ENCODE data around the gene AHI1.

Gene AHI1

GRCh38 chr6:135525594-135525993, 28.1 kb upstream of the AHI1 start:
- Histone ChIP-seq H3K79me2 (ENCODE audit: insufficient read depth, low read depth) (no peaks in the 10 kb centered on the region), H4K20me1 (ENCODE audit: insufficient read depth) (no peaks in the 10 kb centered on the region), H3K36me3 (ENCODE audit: insufficient read depth) (no peaks in the 10 kb centered on the region), H2AFZ (ENCODE audit: low read depth) (no peak overlapping the region), H3K4me3 (IDR thresholded peaks at IDR 0.05; ENCODE audit: insufficient read depth, low read depth, low read length) (no peak overlapping the region), H3K27me3 (ENCODE audit: insufficient read depth, low read depth) (no peaks in the 10 kb centered on the region), H3K9ac (no peak overlapping the region), H3K4me1 (ENCODE audit: low read depth, poor library complexity, severe bottlenecking) (peaks cover 6% of the 10 kb centered on the region), H3K27ac (no peak overlapping the region), H3K4me2 (no peak overlapping the region)
- TF ChIP-seq, protein P1, sequence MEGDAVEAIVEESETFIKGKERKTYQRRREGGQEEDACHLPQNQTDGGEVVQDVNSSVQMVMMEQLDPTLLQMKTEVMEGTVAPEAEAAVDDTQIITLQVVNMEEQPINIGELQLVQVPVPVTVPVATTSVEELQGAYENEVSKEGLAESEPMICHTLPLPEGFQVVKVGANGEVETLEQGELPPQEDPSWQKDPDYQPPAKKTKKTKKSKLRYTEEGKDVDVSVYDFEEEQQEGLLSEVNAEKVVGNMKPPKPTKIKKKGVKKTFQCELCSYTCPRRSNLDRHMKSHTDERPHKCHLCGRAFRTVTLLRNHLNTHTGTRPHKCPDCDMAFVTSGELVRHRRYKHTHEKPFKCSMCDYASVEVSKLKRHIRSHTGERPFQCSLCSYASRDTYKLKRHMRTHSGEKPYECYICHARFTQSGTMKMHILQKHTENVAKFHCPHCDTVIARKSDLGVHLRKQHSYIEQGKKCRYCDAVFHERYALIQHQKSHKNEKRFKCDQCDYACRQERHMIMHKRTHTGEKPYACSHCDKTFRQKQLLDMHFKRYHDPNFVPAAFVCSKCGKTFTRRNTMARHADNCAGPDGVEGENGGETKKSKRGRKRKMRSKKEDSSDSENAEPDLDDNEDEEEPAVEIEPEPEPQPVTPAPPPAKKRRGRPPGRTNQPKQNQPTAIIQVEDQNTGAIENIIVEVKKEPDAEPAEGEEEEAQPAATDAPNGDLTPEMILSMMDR (conservative IDR thresholded peaks at IDR 0.05; ENCODE audit: low read depth, low read length): no peak

GRCh38 chr6:135522965-135523692, 25.6 kb upstream of the AHI1 start:
- H4K20me1 ChIP-seq (ENCODE audit: insufficient read depth): no peaks in the 10 kb centered on the region
- no peak overlapping the region for H2AFZ ChIP-seq (ENCODE audit: low read depth)
- no peaks in the 10 kb centered on the region for H3K36me3 ChIP-seq (ENCODE audit: insufficient read depth)
- peaks cover 6% of the 10 kb centered on the region for H3K4me1 ChIP-seq (ENCODE audit: low read depth, poor library complexity, severe bottlenecking)
- H3K9ac ChIP-seq: no peak overlapping the region
- no peak overlapping the region for H3K27ac ChIP-seq
- no peaks in the 10 kb centered on the region for H3K79me2 ChIP-seq (ENCODE audit: insufficient read depth, low read depth)
- TF ChIP-seq, protein P1 (conservative IDR thresholded peaks at IDR 0.05; ENCODE audit: low read depth, low read length): no peak
- H3K4me2 ChIP-seq: no peak overlapping the region
- no peak overlapping the region for H3K4me3 ChIP-seq (IDR thresholded peaks at IDR 0.05; ENCODE audit: insufficient read depth, low read depth, low read length)
- no peaks in the 10 kb centered on the region for H3K27me3 ChIP-seq (ENCODE audit: insufficient read depth, low read depth)

GRCh38 chr6:135521431-135521830, 23.9 kb upstream of the AHI1 start:
- Histone ChIP-seq H3K4me3 (IDR thresholded peaks at IDR 0.05; ENCODE audit: insufficient read depth, low read depth, low read length) (no peak overlapping the region), H2AFZ (ENCODE audit: low read depth) (no peak overlapping the region), H4K20me1 (ENCODE audit: insufficient read depth) (no peaks in the 10 kb centered on the region), H3K4me1 (ENCODE audit: low read depth, poor library complexity, severe bottlenecking) (peaks cover 6% of the 10 kb centered on the region), H3K27me3 (ENCODE audit: insufficient read depth, low read depth) (no peaks in the 10 kb centered on the region), H3K4me2 (no peak overlapping the region), H3K36me3 (ENCODE audit: insufficient read depth) (no peaks in the 10 kb centered on the region), H3K79me2 (ENCODE audit: insufficient read depth, low read depth) (no peaks in the 10 kb centered on the region), H3K27ac (no peak overlapping the region), H3K9ac (no peak overlapping the region)
- TF ChIP-seq, protein P1 (conservative IDR thresholded peaks at IDR 0.05; ENCODE audit: low read depth, low read length): no peak

DNA sequence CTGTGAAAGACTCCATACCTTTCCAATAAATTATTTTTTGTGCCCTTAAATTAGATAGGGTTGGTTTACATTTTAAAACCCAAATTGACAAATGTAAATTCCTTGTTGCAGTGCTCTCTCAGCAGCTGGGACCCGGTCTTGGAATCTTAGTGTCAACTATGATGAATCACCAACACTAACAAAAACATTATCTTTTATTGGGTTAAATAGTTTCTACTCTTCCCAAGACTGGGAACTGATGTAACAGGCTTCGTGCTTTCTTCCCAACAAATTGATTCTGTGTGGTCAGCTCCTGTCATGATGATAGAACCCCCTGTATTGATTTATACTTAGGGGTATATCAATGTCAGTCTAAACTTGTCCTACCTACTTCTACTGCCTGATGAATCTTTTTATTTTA, 23.2 kb upstream of the AHI1 start:
- Histone ChIP-seq H3K4me1 (ENCODE audit: low read depth, poor library complexity, severe bottlenecking) (peaks cover 6% of the 10 kb centered on the region), H4K20me1 (ENCODE audit: insufficient read depth) (no peaks in the 10 kb centered on the region), H3K36me3 (ENCODE audit: insufficient read depth) (no peaks in the 10 kb centered on the region), H3K27ac (no peak overlapping the region), H3K4me2 (no peak overlapping the region), H3K27me3 (ENCODE audit: insufficient read depth, low read depth) (no peaks in the 10 kb centered on the region), H3K9ac (no peak overlapping the region), H2AFZ (ENCODE audit: low read depth) (no peak overlapping the region), H3K4me3 (IDR thresholded peaks at IDR 0.05; ENCODE audit: insufficient read depth, low read depth, low read length) (no peak overlapping the region), H3K79me2 (ENCODE audit: insufficient read depth, low read depth) (no peaks in the 10 kb centered on the region)
- TF ChIP-seq, protein P1 (conservative IDR thresholded peaks at IDR 0.05; ENCODE audit: low read depth, low read length): no peak

All from KMS-11 (cell line).